ENCODE data around the gene REC8. TPM values are rescaled to one million over a fixed set of nuclear protein-coding genes. Genes with fewer than 3 reads are reported as not detected.
A peak's percentile ranks its signal among the peaks of the same experiment; 100 is the strongest.

REC8 gene
- total RNA-seq, 1 donor from 2014 or later, result 46.4 TPM

DNA sequence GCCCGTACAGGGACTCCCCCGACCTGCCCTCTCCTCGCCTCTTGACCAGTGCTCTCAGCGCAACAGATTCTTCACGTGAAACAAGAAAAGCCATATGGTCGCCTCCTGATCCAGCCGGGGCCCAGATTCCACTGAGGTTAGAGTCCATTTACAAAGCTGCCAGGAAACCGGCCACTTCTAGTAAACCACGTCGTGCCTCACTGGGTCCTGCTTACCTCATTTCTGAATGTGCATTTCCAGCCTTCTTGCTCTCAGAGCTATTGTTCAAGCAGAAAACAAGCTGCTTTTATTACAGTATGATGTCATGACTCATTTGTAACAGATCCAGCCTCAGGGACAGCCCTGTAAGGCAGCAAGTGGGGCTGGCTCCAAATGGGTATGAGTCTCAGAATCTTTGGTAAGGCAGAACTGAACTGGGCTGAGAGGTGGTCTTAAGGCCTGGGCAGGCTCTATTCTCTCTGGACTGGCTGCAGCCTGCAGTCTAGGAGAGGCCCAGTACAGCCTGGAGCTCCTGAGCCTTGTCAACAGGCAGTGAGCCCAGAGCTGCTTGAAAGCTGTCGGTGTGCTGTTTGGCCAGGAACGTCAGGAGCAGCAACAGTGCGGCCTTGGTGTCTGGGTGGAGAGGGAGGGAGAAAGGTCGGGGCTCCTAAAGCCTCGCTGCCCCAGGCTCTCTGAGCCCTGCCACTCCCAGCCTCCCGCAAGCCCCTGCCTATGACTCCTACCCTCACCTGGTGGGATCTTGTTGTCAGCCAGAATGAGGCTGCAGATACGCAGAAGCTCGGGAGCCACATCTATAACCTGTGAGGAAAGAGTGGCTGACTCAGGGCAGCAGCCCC lies 8.3 kb downstream of the REC8 start:
- Mint-ChIP-seq H3K27me3 (ENCODE audit: low read depth, unreplicated experiment) (no peaks in the 10 kb centered on the region), H3K36me3 (ENCODE audit: low read depth, unreplicated experiment) (peaks cover 15% of the 10 kb centered on the region), H3K4me3 (ENCODE audit: unreplicated experiment) (no peak overlapping the region), H3K4me1 (ENCODE audit: low read depth, unreplicated experiment) (peaks cover 7% of the 10 kb centered on the region), H3K9me3 (ENCODE audit: unreplicated experiment) (no peaks in the 10 kb centered on the region), H3K27ac (ENCODE audit: unreplicated experiment) (peak overlapping the region; percentile 75)
- H3K9me3 ChIP-seq (ENCODE audit: insufficient read depth, low read depth, low read length), result no peaks in the 10 kb centered on the region
- H3K27me3 ChIP-seq (ENCODE audit: insufficient read depth, low read length), result no peaks in the 10 kb centered on the region
- FAIRE-seq (no peak), DNase-seq (ENCODE audit: low read depth) (peak; percentile 88)
- peaks cover 37% of the 10 kb centered on the region for H4K20me1 ChIP-seq (ENCODE audit: insufficient read depth, low read length)
- no peak for TF ChIP-seq EZH2 (IDR thresholded peaks at IDR 0.05; ENCODE audit: insufficient read depth, low read length)
- TF ChIP-seq, protein P1, sequence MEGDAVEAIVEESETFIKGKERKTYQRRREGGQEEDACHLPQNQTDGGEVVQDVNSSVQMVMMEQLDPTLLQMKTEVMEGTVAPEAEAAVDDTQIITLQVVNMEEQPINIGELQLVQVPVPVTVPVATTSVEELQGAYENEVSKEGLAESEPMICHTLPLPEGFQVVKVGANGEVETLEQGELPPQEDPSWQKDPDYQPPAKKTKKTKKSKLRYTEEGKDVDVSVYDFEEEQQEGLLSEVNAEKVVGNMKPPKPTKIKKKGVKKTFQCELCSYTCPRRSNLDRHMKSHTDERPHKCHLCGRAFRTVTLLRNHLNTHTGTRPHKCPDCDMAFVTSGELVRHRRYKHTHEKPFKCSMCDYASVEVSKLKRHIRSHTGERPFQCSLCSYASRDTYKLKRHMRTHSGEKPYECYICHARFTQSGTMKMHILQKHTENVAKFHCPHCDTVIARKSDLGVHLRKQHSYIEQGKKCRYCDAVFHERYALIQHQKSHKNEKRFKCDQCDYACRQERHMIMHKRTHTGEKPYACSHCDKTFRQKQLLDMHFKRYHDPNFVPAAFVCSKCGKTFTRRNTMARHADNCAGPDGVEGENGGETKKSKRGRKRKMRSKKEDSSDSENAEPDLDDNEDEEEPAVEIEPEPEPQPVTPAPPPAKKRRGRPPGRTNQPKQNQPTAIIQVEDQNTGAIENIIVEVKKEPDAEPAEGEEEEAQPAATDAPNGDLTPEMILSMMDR (IDR thresholded peaks at IDR 0.05; ENCODE audit: insufficient read depth, low read depth, low read length), result no peak
- H2AFZ ChIP-seq (ENCODE audit: low read depth, low read length), result no peak overlapping the region
- peaks cover 24% of the 10 kb centered on the region for H3K36me3 ChIP-seq (ENCODE audit: insufficient read depth, low read length)
- peak overlapping the region; percentile 18 for H3K27ac ChIP-seq (ENCODE audit: low read depth, low read length)
- H3K4me1 ChIP-seq (ENCODE audit: insufficient read depth, low read length), result peaks cover 5% of the 10 kb centered on the region
- H3K9ac ChIP-seq (ENCODE audit: low read length), result peak overlapping the region; percentile 8
- H3K4me2 ChIP-seq (ENCODE audit: low read length), result no peak overlapping the region
- H3K79me2 ChIP-seq (ENCODE audit: insufficient read depth, low read length), result no peaks in the 10 kb centered on the region
- H3K4me3 ChIP-seq (ENCODE audit: insufficient read depth, low read depth, low read length), result no peak overlapping the region

DNA sequence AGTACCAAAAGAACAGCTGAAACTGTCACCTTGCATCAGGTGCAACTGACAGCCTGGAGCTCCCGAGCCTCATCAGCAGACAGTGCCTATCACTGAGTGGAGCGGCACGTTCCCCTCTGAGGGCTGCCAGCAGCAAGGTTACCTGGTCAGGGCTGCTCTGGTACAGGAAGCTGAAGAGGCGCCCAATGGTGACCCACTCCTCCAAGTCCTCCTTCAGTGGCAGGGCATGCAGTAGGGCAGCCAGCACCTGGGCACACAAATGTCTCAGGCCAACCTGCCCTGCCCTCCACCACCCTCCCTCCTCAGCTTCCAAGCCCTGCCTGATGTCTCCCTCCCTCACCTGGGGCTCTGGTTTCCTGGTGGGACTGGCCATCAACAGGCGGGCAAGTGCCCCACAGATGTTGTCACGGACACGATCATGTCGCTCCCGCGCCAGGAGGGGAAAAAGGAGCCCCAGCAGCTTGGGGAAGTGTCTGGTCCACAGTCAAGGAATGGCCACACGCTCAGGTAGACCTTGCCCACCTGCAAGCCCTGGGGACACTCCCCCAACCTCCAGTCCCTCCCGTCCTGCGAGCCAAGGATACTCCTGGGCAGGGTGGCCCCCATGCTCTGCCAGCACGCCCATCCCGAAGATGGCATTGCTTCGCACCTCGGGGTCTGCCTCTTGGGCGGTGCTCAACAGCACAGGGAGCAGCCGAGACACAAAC lies 9.6 kb downstream of the REC8 start:
- FAIRE-seq, result no peak
- H3K4me2 ChIP-seq (ENCODE audit: low read length), result no peak overlapping the region
- peaks cover 45% of the 10 kb centered on the region for H4K20me1 ChIP-seq (ENCODE audit: insufficient read depth, low read length)
- no peak overlapping the region for H3K9ac ChIP-seq (ENCODE audit: low read length)
- Mint-ChIP-seq H3K27me3 (ENCODE audit: low read depth, unreplicated experiment) (no peaks in the 10 kb centered on the region), H3K4me1 (ENCODE audit: low read depth, unreplicated experiment) (peaks cover 7% of the 10 kb centered on the region), H3K27ac (ENCODE audit: unreplicated experiment) (no peak overlapping the region), H3K36me3 (ENCODE audit: low read depth, unreplicated experiment) (peaks cover 13% of the 10 kb centered on the region), H3K9me3 (ENCODE audit: unreplicated experiment) (no peaks in the 10 kb centered on the region), H3K4me3 (ENCODE audit: unreplicated experiment) (no peak overlapping the region)
- H3K27me3 ChIP-seq (ENCODE audit: insufficient read depth, low read length), result no peaks in the 10 kb centered on the region
- peaks cover 5% of the 10 kb centered on the region for H3K4me1 ChIP-seq (ENCODE audit: insufficient read depth, low read length)
- DNase-seq (ENCODE audit: low read depth), result no peak
- H3K36me3 ChIP-seq (ENCODE audit: insufficient read depth, low read length), result peaks cover 30% of the 10 kb centered on the region
- no peaks in the 10 kb centered on the region for H3K9me3 ChIP-seq (ENCODE audit: insufficient read depth, low read depth, low read length)
- TF ChIP-seq EZH2 (IDR thresholded peaks at IDR 0.05; ENCODE audit: insufficient read depth, low read length), result no peak
- TF ChIP-seq, protein P1 (IDR thresholded peaks at IDR 0.05; ENCODE audit: insufficient read depth, low read depth, low read length), result no peak
- no peak overlapping the region for H2AFZ ChIP-seq (ENCODE audit: low read depth, low read length)
- no peak overlapping the region for H3K4me3 ChIP-seq (ENCODE audit: insufficient read depth, low read depth, low read length)
- H3K79me2 ChIP-seq (ENCODE audit: insufficient read depth, low read length), result peaks cover 9% of the 10 kb centered on the region
- H3K27ac ChIP-seq (ENCODE audit: low read depth, low read length), result no peak overlapping the region
